ENCODE results near the gene IDH3G.
"Not testable (repeated sequence)": the region's sequence is repeated elsewhere in the genome, so short reads cannot be mapped to it uniquely, and the experiment has no call there.

Gene IDH3G

GRCh38 chrX:153771415-153772315 lies 22.5 kb downstream of the IDH3G start:
- DNase-seq = no peak

- DNase-seq = no peak
These were observed 23.4 kb downstream of the IDH3G start for GRCh38 chrX:153770601-153771414.

- no peak for DNase-seq
These were observed 24.1 kb downstream of the IDH3G start for GRCh38 chrX:153769865-153770600.

DNA sequence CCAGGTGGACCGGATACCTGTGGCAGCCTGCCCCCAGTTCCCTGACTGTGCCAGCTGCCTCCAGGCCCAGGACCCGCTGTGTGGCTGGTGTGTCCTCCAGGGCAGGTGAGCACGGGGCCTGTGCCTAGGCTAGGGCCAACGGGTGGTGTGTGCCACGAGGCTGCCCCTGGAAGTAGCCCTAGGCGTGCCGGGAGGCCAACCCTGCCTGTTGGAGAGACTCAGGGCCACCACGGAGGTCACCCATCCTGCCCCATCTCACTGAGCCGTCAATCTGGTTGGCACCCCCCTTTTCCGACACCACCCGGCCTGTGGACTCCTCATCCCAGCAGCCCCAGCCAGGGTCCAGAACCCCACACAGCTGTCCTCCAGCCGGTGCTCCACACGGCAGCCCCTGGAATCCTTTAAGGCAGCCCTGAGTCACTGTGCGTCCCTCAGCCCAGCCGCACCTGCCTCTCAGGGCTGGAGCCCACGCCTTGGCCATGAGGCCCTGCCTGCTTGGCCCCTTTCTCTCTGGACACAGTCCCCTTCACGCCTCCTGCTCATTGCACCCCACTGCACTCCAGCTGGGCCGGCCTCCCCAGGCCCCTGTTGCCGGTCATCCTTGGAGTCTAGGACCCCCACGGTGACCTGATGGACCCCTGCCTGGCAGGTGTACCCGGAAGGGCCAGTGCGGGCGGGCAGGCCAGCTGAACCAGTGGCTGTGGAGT lies 24.9 kb downstream of the IDH3G start:
- DNase-seq = no peak

- DNase-seq = no peak
These were observed 25.6 kb downstream of the IDH3G start for GRCh38 chrX:153768311-153769157.

DNA sequence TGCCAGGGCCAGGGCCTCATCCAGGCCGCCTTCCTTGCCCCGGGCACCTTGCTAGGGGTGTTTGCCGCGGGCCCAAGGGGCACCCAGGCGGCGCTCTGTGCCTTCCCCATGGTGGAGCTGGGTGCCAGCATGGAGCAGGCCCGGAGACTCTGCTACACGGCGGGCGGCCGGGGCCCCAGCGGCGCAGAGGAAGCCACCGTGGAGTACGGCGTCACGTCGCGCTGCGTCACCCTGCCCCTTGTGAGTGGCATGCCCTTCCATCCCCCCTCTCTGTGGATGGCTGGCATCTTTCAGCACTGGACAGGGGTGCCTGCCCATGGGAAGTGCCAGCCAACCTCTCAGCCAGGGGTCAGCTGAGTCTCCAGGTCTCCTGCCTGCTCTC lies 26.5 kb downstream of the IDH3G start:
- DNase-seq = no peak

DNA sequence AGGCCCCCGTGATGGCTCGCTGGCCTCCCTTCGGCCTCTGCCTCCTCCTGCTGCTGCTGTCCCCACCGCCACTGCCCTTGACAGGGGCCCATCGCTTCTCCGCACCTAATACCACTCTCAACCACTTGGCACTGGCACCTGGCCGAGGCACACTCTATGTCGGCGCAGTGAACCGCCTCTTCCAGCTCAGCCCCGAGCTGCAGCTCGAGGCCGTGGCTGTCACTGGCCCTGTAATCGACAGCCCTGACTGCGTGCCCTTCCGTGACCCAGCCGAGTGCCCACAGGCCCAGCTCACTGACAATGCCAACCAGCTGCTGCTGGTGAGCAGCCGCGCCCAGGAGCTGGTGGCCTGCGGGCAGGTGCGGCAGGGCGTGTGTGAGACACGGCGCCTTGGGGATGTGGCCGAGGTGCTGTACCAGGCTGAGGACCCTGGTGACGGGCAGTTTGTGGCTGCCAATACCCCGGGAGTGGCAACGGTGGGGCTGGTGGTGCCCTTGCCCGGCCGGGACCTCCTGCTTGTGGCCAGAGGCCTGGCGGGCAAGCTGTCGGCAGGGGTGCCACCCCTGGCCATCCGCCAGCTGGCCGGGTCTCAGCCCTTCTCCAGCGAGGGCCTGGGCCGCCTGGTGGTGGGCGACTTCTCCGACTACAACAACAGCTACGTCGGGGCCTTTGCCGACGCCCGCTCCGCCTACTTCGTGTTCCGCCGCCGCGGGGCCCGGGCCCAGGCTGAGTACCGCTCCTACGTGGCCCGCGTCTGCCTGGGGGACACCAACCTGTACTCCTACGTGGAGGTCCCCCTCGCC lies 27.1 kb downstream of the IDH3G start:
- no peak for DNase-seq

GRCh38 chrX:153766098-153766817 lies 27.9 kb downstream of the IDH3G start:
- peak; percentile 13 for DNase-seq

GRCh38 chrX:153765138-153766079 lies 28.8 kb downstream of the IDH3G start:
- no peak for DNase-seq

- DNase-seq = no peak
These were observed 29.4 kb downstream of the IDH3G start for GRCh38 chrX:153764786-153765137.

DNA sequence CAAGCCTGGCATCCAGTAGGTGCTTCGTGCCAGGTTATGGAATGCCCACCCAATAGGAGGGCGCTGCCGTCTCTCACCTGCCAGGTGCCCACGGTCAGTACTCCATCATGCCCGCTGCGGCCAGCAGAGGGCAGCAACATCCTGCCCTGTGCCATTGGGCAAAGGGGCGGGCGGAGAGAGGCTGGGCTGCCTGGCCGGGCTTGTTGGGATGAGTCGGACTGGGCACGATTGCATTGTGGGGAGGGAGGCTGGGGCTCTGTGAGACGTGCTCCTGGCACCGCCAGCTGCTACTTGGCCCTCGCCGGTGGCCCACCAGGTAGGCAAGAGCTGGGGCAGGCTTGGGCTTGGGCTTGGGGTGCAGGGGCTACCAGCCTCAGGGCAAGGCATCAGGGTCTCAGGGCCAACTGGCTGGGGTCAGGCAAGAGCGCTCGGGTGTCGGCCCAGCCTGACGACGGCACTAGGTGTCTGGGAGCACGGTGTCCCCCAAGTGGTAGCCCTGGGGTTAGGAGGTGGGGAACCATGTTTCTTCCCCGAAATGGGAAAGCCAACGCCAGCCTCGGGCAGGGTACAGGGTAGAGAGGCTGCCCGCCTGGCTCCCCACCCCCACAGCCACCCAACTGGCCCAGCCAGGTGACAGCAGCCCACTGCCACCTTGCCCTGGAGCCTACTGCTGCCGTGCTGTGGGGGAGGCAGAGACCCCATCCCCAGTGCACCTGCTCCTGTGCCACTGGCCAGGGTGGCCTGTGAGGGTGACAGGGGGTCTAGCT lies 30.0 kb downstream of the IDH3G start, which contains the start of gene PLXNB3:
Gene PLXNB3, plus strand, starts transcription at position 261 of the 767 bp plus-strand sequence. CDS start 1,287 bp downstream, outside the sequence.
- DNase-seq = no peak

DNA sequence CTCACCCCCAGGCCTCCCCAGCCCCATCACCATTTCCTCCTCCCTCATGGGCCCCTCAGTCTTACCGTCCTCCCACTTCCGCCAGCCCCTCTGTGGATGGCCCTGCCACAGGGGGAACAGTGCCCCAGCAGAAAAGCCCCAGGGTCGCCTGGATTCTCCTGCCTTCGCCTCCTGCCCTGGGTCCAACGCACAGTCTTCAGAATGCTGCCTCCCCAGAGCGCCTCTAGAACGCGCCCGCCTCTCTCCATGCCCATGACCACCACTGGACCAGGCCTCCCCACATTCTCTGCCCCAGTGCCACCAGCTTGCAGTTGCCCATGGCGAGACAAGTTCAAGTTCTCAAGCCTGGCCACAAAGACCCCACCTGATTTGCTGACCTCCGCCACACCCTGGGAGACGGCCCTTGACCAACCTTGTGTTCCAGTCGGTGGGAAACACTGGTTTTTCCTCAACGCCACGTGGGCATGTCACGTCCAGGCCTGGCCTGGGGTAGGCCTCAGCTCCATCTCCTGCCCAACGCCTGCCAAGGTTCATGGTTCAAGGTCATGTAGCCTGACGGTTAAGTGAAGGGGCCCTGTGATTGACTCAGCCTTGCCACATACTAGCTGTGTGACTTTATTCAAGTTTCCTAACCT lies 30.8 kb downstream of the IDH3G start:
- no peak for DNase-seq

DNA sequence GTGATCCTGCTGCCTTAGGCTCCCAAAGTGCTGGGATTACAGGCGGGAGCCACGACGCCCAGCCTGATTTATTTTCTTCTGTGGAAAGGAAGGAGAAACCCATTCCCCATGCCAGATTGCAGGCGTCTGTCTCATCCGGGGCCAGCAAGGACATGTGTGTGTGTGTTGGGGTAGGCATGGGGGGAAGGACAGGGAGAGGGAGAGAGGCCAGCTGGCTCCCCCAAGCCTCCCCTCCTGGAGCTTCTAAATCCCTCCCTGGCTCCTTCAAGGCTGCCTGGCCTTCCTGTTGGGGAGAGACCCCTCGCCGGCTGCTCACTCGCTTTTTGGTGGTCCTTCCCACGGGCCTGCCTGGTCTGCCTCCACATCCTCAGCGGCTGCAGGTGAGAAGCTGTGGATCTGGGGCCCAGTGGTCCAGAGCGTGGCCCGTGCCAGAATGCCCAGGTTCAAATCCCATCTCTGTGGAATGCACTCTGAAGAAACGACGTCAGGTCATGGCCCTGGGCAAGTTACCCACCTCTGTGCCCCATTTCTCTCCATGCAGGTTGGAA lies 31.5 kb downstream of the IDH3G start:
- DNase-seq = no peak

- DNase-seq = no peak
These were observed 32.3 kb downstream of the IDH3G start for GRCh38 chrX:153761863-153762262.

- no peak for DNase-seq
These were observed 39.0 kb downstream of the IDH3G start for GRCh38 chrX:153755136-153755535.

- DNase-seq = no peak
These were observed 43.9 kb downstream of the IDH3G start for GRCh38 chrX:153750127-153750774.

DNA sequence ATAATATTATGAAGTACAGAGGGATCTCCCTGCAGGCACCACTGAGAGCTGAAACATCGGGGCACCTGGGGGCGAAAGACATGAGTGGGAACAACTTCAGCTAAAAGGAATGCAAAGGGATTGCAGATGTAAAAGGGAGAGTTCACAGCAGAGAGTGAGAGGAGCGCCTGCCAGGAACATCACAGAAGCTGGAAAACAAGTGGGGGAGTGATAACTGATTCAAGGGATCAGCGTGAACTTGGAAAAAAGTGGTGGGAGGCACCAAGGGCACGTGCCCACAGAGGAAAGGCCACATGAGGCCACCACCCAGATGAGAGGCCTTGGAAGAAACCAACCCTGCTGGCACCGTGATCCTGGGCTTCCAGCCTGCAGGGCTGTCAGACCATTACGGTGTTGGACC lies 45.2 kb downstream of the IDH3G start:
- not testable (repeated sequence) for DNase-seq
